ENCODE results near the gene ASPHD2.

DNA sequence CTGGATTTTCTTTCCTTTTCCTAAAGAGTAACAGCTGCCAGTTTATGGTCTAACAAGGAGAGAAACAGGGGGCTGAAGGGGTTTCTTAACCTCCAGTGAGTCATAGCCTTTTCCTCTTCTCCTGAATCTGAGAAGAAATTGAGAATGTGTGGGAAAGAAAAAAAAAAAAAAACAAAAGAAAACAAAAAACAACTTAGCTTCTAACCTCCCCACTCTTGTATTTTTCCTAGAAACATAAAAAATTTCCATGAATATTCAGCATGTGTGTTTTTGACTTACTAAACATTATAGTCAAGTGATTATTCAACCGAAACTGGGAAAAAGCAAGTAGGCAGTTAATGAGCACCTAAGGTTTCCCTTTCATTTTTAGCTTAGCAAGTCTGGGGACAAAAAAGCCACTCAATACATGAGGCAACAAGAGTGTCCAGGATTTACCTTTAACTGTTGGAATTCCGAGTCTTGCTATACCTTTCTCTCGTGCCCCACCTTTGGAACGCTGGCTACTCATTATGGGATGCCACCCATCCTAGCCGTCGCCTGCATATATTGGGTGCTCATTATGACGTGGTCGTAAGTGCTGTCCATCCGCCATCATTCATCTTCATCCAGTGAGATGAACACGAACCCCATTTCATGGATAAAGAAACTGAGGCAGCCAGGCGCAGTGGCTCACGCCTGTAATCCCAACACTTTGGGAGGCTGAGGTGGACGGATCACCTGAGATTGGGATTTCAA lies 2.4 kb downstream of the ASPHD2 start:
- TF ChIP-seq POLR2AphosphoS5 (IDR thresholded peaks at IDR 0.05; ENCODE audit: low read depth, low read length) (no peak), SOX13 (IDR thresholded peaks at IDR 0.05) (no peak), SOX13 (CRISPR knock-in tag; conservative IDR thresholded peaks at IDR 0.05 in 1 of 2, IDR thresholded peaks at IDR 0.05 in 1 of 2) (no peak), EED (CRISPR knock-in tag; IDR thresholded peaks at IDR 0.05) (no peak), KLF13 (CRISPR knock-in tag; IDR thresholded peaks at IDR 0.05) (no peak), RBM22 (optimal IDR thresholded peaks at IDR 0.05; ENCODE audit: low read length) (no peak), POLR2A (IDR thresholded peaks at IDR 0.05; ENCODE audit: insufficient read depth in 1 of 2, low read depth in 2 of 2, low read length in 2 of 2) (no peak)
- TF ChIP-seq, protein P1, sequence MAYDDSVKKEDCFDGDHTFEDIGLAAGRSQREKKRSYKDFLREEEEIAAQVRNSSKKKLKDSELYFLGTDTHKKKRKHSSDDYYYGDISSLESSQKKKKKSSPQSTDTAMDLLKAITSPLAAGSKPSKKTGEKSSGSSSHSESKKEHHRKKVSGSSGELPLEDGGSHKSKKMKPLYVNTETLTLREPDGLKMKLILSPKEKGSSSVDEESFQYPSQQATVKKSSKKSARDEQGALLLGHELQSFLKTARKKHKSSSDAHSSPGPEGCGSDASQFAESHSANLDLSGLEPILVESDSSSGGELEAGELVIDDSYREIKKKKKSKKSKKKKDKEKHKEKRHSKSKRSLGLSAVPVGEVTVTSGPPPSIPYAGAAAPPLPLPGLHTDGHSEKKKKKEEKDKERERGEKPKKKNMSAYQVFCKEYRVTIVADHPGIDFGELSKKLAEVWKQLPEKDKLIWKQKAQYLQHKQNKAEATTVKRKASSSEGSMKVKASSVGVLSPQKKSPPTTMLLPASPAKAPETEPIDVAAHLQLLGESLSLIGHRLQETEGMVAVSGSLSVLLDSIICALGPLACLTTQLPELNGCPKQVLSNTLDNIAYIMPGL (CRISPR knock-in tag; IDR thresholded peaks at IDR 0.05; ENCODE audit: borderline replicate concordance in 1 of 2, low read depth in 1 of 2), result no peak

All from HepG2 (cell line).